Rectal smooth muscle tissue (tissue), 1 donor: ENCODE data around the gene TSPAN4.

ENCODE experiments used
- H3K27ac ChIP-seq: one replicate; pipeline ENCODE4 v1.7.0; 2013; ENCODE audit warnings: low read depth, low read length, inconsistent platforms
- H3K27me3 ChIP-seq: one replicate; pipeline ENCODE4 v1.7.0; 2013; ENCODE audit warnings: low read length; ENCODE audit not compliant: control insufficient read depth, insufficient read depth
- H3K36me3 ChIP-seq: one replicate; pipeline ENCODE4 v1.7.0; 2013; ENCODE audit warnings: low read length; ENCODE audit not compliant: control insufficient read depth, insufficient read depth
- H3K4me1 ChIP-seq: one replicate; pipeline ENCODE4 v1.7.0; 2013; ENCODE audit warnings: low read length; ENCODE audit not compliant: control insufficient read depth, insufficient read depth
- H3K4me3 ChIP-seq: one replicate; pipeline ENCODE4 v1.7.0; 2013; ENCODE audit warnings: low read length
- H3K9ac ChIP-seq: one replicate; pipeline ENCODE4 v1.7.0; 2013; ENCODE audit warnings: low read length

Gene TSPAN4

GRCh38 chr11:901452-902061 is 58.9 kb downstream of the TSPAN4 start:
- H3K4me3 ChIP-seq = no peak overlapping the region
- H3K9ac ChIP-seq = no peak overlapping the region
- peaks cover 6% of the 10 kb centered on the region for H3K4me1 ChIP-seq
- H3K27me3 ChIP-seq = no peaks in the 10 kb centered on the region
- H3K36me3 ChIP-seq = peaks cover 42% of the 10 kb centered on the region
- H3K27ac ChIP-seq = no peak overlapping the region

GRCh38 chr11:904380-904779 is 61.7 kb downstream of the TSPAN4 start:
- Histone ChIP-seq H3K9ac (no peak overlapping the region), H3K27me3 (no peaks in the 10 kb centered on the region), H3K4me3 (no peak overlapping the region), H3K36me3 (peaks cover 39% of the 10 kb centered on the region), H3K4me1 (no peaks in the 10 kb centered on the region), H3K27ac (no peak overlapping the region)

DNA sequence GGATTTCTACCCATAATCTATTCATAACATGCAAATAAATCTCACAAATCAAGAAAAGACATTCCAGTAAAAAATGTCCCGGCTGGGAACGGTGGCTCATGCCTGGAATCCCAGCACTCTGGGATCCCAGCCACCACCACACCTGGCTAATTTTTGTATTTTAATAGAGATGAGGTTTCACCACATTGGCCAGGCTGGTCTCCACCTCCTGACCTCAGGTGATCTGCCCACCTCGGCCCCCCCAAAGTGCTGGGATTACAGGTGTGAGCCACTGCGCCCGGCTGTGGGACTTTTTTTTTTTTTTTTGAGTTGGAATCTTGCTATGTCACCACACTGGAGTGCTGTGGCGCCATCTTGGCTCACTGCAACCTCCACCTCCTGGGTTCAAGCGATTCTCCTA is 63.3 kb downstream of the TSPAN4 start:
- H3K4me3 ChIP-seq = no peak overlapping the region
- no peak overlapping the region for H3K27ac ChIP-seq
- no peak overlapping the region for H3K9ac ChIP-seq
- H3K36me3 ChIP-seq = peaks cover 25% of the 10 kb centered on the region
- no peaks in the 10 kb centered on the region for H3K27me3 ChIP-seq
- no peaks in the 10 kb centered on the region for H3K4me1 ChIP-seq

GRCh38 chr11:907668-908067 is 65.0 kb downstream of the TSPAN4 start:
- no peak overlapping the region for H3K27ac ChIP-seq
- no peaks in the 10 kb centered on the region for H3K27me3 ChIP-seq
- no peak overlapping the region for H3K9ac ChIP-seq
- H3K36me3 ChIP-seq = peaks cover 11% of the 10 kb centered on the region
- H3K4me1 ChIP-seq = peaks cover 4% of the 10 kb centered on the region
- H3K4me3 ChIP-seq = no peak overlapping the region

DNA sequence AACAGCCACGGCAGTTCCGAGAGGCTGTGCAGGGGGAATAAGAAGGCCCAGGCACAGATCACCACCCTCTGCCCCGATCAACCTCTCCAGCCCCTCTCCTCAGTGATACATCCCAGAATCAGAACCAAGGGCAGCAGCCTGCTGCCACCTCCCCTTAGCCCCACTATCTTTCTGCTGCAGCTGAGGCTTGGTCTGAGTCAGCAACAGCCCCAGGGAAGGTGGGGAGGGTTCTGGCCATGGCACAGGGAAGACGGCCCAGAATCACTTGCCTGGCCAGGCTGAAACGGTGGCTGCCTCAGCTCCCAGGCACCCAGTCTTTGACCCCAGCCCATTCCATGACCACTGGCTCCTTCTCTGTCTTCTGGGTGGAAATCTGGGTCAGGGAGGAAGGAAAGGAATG is 65.6 kb downstream of the TSPAN4 start:
- no peak overlapping the region for H3K9ac ChIP-seq
- peaks cover 10% of the 10 kb centered on the region for H3K36me3 ChIP-seq
- peaks cover 4% of the 10 kb centered on the region for H3K4me1 ChIP-seq
- H3K27ac ChIP-seq = no peak overlapping the region
- no peaks in the 10 kb centered on the region for H3K27me3 ChIP-seq
- no peak overlapping the region for H3K4me3 ChIP-seq

- Histone ChIP-seq H3K27ac (no peak overlapping the region), H3K27me3 (no peaks in the 10 kb centered on the region), H3K36me3 (peaks cover 3% of the 10 kb centered on the region), H3K4me3 (no peak overlapping the region), H3K9ac (no peak overlapping the region), H3K4me1 (peaks cover 4% of the 10 kb centered on the region)
Measured at GRCh38 chr11:909406-909805, 66.8 kb downstream of the TSPAN4 start.

DNA sequence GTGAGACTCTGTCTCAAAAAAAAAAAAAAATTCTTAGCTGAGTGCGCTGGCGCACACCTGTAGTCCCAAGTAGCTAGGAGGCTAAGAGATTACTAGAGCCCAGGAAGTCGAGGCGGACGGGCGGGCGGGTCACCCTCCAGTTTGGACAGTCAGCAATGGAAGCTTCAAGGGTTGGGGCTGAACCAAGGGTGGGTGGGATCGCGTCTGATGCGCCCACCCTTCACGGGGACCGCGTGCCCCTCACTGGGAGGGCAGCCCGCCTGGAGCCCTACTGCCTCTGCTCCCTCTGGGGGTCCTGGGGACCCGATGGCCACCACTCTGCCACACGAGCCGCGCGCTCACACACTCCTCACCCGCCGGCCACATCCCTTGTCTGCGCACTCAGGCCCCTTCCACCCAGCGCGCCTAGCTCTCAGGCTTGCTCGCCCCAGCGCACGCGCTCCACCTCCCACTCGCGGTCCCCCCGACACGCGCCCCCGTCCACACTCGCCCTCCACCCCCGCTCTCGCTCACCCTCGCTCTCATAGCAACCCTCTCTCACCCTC is 67.5 kb downstream of the TSPAN4 start:
- Histone ChIP-seq H3K36me3 (no peaks in the 10 kb centered on the region), H3K27me3 (no peaks in the 10 kb centered on the region), H3K27ac (no peak overlapping the region), H3K9ac (no peak overlapping the region), H3K4me1 (peaks cover 4% of the 10 kb centered on the region), H3K4me3 (peak overlapping the region; percentile 82)

GRCh38 chr11:910589-911030 is 68.0 kb downstream of the TSPAN4 start, which contains the start of gene CHID1:
Gene CHID1 (minus strand): TSS chr11:910810. CDS start chr11:904816, 5,994 bp downstream.
- Histone ChIP-seq H3K9ac (peak within 1 kb of the TSS; percentile 47), H3K4me1 (peaks cover 4% of the 10 kb centered on the region), H3K27me3 (no peaks in the 10 kb centered on the region), H3K4me3 (peak within 1 kb of the TSS; percentile 82), H3K27ac (peak within 1 kb of the TSS; percentile 92), H3K36me3 (no peaks in the 10 kb centered on the region)

GRCh38 chr11:911031-911889 is 68.6 kb downstream of the TSPAN4 start:
- Histone ChIP-seq H3K27ac (peak overlapping the region; percentile 92), H3K9ac (peak overlapping the region; percentile 47), H3K27me3 (no peaks in the 10 kb centered on the region), H3K4me1 (peaks cover 4% of the 10 kb centered on the region), H3K4me3 (peak overlapping the region; percentile 82), H3K36me3 (no peaks in the 10 kb centered on the region)

- no peaks in the 10 kb centered on the region for H3K27me3 ChIP-seq
- H3K4me1 ChIP-seq = peaks cover 4% of the 10 kb centered on the region
- no peak overlapping the region for H3K27ac ChIP-seq
- H3K4me3 ChIP-seq = peak overlapping the region; percentile 82
- no peaks in the 10 kb centered on the region for H3K36me3 ChIP-seq
- H3K9ac ChIP-seq = no peak overlapping the region
Measured at GRCh38 chr11:911890-912219, 69.2 kb downstream of the TSPAN4 start.

DNA sequence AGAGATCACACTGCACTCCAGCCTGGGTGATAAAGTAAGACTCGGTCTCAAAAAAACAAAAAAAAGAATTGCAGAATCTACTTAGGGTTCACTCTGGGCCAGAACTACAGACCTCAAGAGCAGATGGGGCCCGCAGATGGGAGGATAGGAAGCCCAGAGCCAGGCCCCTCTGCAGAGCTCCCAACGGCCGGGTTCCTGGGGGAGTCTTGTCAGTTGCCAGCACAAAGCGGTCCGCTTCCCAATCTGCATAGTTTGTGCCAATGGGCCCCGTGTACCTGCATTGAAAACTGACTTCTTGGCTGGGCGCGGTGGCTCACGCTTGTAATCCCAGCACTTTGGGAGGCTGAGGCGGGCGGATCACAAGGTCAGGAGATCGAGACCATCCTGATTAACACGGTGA is 69.6 kb downstream of the TSPAN4 start:
- Histone ChIP-seq H3K9ac (no peak overlapping the region), H3K27ac (no peak overlapping the region), H3K36me3 (no peaks in the 10 kb centered on the region), H3K4me3 (no peak overlapping the region), H3K4me1 (peaks cover 4% of the 10 kb centered on the region), H3K27me3 (no peaks in the 10 kb centered on the region)

DNA sequence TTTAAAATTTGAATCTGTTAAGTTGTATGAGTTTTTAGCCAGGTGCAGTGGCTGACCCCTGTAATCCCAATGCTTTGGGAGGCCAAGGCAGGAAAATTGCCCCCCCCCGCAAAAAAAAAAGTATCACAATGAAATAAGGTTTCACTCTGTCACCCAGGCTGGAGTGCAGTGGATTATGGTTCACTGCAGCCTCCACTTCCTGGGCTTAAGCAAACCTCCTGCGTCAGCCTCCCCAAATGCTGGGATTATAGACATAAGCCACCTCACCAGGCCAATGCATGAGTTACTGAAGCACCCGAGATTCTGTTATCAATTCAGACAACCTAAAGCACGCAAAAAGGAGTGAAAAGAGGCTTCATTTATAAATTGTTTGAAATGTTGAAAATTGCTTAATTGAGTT is 70.4 kb downstream of the TSPAN4 start:
- Histone ChIP-seq H3K36me3 (no peaks in the 10 kb centered on the region), H3K4me3 (no peak overlapping the region), H3K27me3 (no peaks in the 10 kb centered on the region), H3K9ac (no peak overlapping the region), H3K27ac (no peak overlapping the region), H3K4me1 (peaks cover 4% of the 10 kb centered on the region)
